ENCODE data around the gene GFAP. TPM values are rescaled to one million over a fixed set of nuclear protein-coding genes. Genes with fewer than 3 reads are reported as not detected.

GFAP gene
- total RNA-seq, 1 experiment from 2014 or later: not detected

DNA sequence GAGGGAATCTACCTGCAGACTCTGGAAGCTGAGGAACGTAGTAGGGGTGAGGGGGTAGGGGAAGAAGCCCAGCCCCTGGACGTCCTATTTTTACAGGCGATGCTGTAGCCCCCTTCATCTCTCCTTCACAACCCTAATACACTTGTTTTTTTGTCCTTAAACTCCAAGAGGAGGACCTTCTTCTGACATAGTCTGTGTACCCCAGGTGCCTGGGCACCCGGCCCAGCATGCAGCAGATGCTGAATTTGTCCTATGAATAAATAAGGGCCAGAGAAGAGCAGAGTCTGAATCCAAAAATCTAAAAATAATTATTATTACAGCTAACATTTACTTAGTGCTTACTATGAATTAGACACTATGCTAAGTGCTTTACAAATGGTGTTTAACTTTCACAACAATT, 27.2 kb upstream of the GFAP start:
- H3K36me3 ChIP-seq (ENCODE audit: insufficient read depth, low read length, poor library complexity, severe bottlenecking): peaks cover 23% of the 10 kb centered on the region
- H3K27ac ChIP-seq (ENCODE audit: low read depth, low read length, poor library complexity, severe bottlenecking): no peak overlapping the region
- H3K9me3 ChIP-seq (ENCODE audit: low read depth, low read length, poor library complexity, severe bottlenecking): no peaks in the 10 kb centered on the region
- intact Hi-C loops (cut with micrococcal nuclease; ENCODE audit: unreplicated experiment): no loop called here
- no peaks in the 10 kb centered on the region for H3K27me3 ChIP-seq (replicated peaks; ENCODE audit: insufficient read depth, low read depth, low read length, poor library complexity)
- no peak overlapping the region for H3K4me3 ChIP-seq (ENCODE audit: low read depth, low read length, poor library complexity, severe bottlenecking)
- no TSS peak for BruUV-seq (replicated peaks)
- no peak for DNase-seq (ENCODE audit: low spot score)
- TF ChIP-seq, protein P1, sequence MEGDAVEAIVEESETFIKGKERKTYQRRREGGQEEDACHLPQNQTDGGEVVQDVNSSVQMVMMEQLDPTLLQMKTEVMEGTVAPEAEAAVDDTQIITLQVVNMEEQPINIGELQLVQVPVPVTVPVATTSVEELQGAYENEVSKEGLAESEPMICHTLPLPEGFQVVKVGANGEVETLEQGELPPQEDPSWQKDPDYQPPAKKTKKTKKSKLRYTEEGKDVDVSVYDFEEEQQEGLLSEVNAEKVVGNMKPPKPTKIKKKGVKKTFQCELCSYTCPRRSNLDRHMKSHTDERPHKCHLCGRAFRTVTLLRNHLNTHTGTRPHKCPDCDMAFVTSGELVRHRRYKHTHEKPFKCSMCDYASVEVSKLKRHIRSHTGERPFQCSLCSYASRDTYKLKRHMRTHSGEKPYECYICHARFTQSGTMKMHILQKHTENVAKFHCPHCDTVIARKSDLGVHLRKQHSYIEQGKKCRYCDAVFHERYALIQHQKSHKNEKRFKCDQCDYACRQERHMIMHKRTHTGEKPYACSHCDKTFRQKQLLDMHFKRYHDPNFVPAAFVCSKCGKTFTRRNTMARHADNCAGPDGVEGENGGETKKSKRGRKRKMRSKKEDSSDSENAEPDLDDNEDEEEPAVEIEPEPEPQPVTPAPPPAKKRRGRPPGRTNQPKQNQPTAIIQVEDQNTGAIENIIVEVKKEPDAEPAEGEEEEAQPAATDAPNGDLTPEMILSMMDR (conservative IDR thresholded peaks at IDR 0.05; ENCODE audit: low read depth, low read length): no peak
- POLR2A ChIA-PET (ENCODE audit: low non-redundant PET): no interaction called here
- H3K4me1 ChIP-seq (ENCODE audit: insufficient read depth, low read length, poor library complexity, severe bottlenecking): no peaks in the 10 kb centered on the region
- CTCF ChIA-PET: no interaction called here

DNA sequence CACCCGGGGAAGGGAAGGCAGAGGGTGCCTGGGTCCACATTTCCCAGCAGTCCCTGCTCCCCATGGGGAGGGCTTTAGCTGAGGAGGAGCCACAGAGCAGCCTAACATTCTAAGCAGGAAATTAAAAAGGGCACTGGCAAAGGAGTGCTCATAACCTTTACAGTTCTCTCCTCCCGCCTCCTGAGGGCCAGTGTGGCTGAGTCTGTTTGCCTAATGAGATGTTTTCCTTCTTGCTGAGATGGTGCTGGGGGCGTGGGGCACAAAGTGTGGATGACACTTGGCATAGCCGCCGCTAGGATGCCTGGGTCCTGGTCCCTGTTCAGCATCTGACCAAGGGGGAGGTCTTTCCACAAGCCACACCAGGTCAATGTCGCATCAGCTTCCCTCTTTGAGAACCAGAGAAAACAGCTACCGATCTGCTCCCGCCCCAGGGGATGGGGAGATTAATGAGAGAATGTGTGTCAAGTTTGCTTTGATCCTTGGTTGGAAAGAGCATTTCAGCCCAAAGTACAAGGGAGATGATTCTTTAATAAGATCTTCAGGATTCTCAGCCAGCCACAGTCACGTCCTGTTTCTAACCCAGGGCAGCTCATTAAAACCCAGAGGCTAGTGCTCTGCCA, 26.5 kb upstream of the GFAP start:
- Histone ChIP-seq H3K27me3 (replicated peaks; ENCODE audit: insufficient read depth, low read depth, low read length, poor library complexity) (no peaks in the 10 kb centered on the region), H3K4me3 (ENCODE audit: low read depth, low read length, poor library complexity, severe bottlenecking) (no peak overlapping the region), H3K4me1 (ENCODE audit: insufficient read depth, low read length, poor library complexity, severe bottlenecking) (no peaks in the 10 kb centered on the region), H3K27ac (ENCODE audit: low read depth, low read length, poor library complexity, severe bottlenecking) (no peak overlapping the region), H3K36me3 (ENCODE audit: insufficient read depth, low read length, poor library complexity, severe bottlenecking) (peaks cover 24% of the 10 kb centered on the region), H3K9me3 (ENCODE audit: low read depth, low read length, poor library complexity, severe bottlenecking) (no peaks in the 10 kb centered on the region)
- TF ChIP-seq EZH2 (IDR thresholded peaks at IDR 0.05; ENCODE audit: borderline replicate concordance, low read depth, low read length, poor library complexity, severe bottlenecking): no peak
- TF ChIP-seq, protein P1 (conservative IDR thresholded peaks at IDR 0.05; ENCODE audit: low read depth, low read length): no peak
- DNase-seq (ENCODE audit: low spot score): no peak
- intact Hi-C loops (cut with micrococcal nuclease; ENCODE audit: unreplicated experiment): no loop called here
- ChIA-PET POLR2A (ENCODE audit: low non-redundant PET) (no interaction called here), CTCF (no interaction called here)
- BruUV-seq (replicated peaks): no TSS peak

DNA sequence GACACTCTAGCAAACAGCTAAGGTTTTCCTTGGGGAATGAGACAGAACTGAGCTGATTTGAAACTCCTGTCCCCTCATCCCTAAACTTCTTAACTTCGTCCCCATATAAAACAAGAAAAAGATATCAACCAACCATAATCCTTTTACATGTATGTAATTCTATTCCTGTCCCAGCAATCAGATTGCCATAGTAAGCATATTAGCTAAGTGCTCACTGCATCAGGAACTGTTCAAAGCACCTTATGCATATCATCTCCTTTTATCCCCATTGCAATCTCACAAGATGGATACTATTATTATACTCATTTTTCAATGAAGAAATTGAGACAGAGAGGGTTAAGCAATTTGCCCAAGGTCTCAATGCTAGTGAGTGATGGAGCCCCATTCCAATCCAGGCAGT, 25.5 kb upstream of the GFAP start:
- H3K27me3 ChIP-seq (replicated peaks; ENCODE audit: insufficient read depth, low read depth, low read length, poor library complexity): no peaks in the 10 kb centered on the region
- ChIA-PET CTCF (no interaction called here), POLR2A (ENCODE audit: low non-redundant PET) (interaction anchor here (0.6 kb wide), 1 partner anchor 11 kb away, joined by 3 read pairs; no protein-coding TSS in a partner anchor)
- BruUV-seq (replicated peaks): no TSS peak
- H3K4me1 ChIP-seq (ENCODE audit: insufficient read depth, low read length, poor library complexity, severe bottlenecking): no peaks in the 10 kb centered on the region
- peaks cover 21% of the 10 kb centered on the region for H3K36me3 ChIP-seq (ENCODE audit: insufficient read depth, low read length, poor library complexity, severe bottlenecking)
- H3K27ac ChIP-seq (ENCODE audit: low read depth, low read length, poor library complexity, severe bottlenecking): no peak overlapping the region
- no peak for DNase-seq (ENCODE audit: low spot score)
- intact Hi-C loops (cut with micrococcal nuclease; ENCODE audit: unreplicated experiment): no loop called here
- TF ChIP-seq, protein P1 (conservative IDR thresholded peaks at IDR 0.05; ENCODE audit: low read depth, low read length): no peak
- TF ChIP-seq EZH2 (IDR thresholded peaks at IDR 0.05; ENCODE audit: borderline replicate concordance, low read depth, low read length, poor library complexity, severe bottlenecking): no peak
- H3K4me3 ChIP-seq (ENCODE audit: low read depth, low read length, poor library complexity, severe bottlenecking): no peak overlapping the region
- no peaks in the 10 kb centered on the region for H3K9me3 ChIP-seq (ENCODE audit: low read depth, low read length, poor library complexity, severe bottlenecking)
